Measurements from ENCODE around the gene C1QTNF9. TPM values are rescaled to one million over a fixed set of nuclear protein-coding genes. Genes with fewer than 3 reads are reported as not detected.

C1QTNF9 gene
- total RNA-seq, 3 donors from 2014 or later, result 0.38 to 0.54 TPM; not detected in 1

GRCh38 chr13:24272452-24273161, 36.8 kb upstream of the C1QTNF9 start:
- intact Hi-C loops (cut with DNase I, micrococcal nuclease), result no loop called here

GRCh38 chr13:24273926-24274325, 35.5 kb upstream of the C1QTNF9 start:
- Histone ChIP-seq H3K9me3 (no peaks in the 10 kb centered on the region), H3K36me3 (ENCODE audit: low read depth) (no peaks in the 10 kb centered on the region), H3K4me3 (no peak overlapping the region), H3K4me1 (ENCODE audit: low read depth) (peaks cover 32% of the 10 kb centered on the region)
- intact Hi-C loops (cut with DNase I, micrococcal nuclease), result no loop called here
- TF ChIP-seq, protein P1, sequence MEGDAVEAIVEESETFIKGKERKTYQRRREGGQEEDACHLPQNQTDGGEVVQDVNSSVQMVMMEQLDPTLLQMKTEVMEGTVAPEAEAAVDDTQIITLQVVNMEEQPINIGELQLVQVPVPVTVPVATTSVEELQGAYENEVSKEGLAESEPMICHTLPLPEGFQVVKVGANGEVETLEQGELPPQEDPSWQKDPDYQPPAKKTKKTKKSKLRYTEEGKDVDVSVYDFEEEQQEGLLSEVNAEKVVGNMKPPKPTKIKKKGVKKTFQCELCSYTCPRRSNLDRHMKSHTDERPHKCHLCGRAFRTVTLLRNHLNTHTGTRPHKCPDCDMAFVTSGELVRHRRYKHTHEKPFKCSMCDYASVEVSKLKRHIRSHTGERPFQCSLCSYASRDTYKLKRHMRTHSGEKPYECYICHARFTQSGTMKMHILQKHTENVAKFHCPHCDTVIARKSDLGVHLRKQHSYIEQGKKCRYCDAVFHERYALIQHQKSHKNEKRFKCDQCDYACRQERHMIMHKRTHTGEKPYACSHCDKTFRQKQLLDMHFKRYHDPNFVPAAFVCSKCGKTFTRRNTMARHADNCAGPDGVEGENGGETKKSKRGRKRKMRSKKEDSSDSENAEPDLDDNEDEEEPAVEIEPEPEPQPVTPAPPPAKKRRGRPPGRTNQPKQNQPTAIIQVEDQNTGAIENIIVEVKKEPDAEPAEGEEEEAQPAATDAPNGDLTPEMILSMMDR (IDR thresholded peaks at IDR 0.05), result no peak
- DNase-seq (no peak), ATAC-seq (no peak)

More at GRCh38 chr13:24272452-24273161, 36.8 kb upstream of the C1QTNF9 start:
- peak in 1 of 3 donors; percentile 54 for DNase-seq
- peaks cover 32% of the 10 kb centered on the region for H3K4me1 ChIP-seq (ENCODE audit: low read depth)
- no peak overlapping the region for H3K4me3 ChIP-seq
- no peaks in the 10 kb centered on the region for H3K36me3 ChIP-seq (ENCODE audit: low read depth)
- ATAC-seq, result peak; percentile 23
- H3K9me3 ChIP-seq, result no peaks in the 10 kb centered on the region
- TF ChIP-seq, protein P1 (IDR thresholded peaks at IDR 0.05), result no peak

DNA sequence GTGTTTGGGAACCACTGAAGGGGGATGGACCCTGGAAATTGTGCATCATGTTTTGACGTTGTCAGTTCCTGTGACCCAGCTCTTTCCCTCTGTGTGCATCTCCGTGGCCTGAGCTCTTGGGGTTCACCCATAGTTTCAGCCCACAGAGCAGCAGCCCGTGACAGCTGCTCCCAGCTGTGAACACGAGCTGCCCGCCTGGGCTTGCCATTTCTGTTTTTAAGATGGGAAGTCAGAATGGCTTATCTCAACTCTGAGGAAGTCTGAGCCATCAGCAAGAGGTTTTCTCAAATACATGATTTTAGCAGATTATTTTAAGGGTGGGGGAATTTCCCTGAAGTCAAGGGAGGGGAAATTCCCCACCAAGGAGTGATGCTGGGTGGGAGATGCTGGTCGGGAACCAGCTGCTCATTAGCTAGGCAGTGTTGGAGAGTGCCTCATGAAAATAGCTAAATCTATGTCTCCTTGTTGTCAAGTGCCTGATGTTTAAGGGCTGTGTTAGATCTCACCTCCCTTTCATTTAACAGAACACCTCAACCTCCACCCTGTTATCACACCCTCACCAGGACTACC, 34.8 kb upstream of the C1QTNF9 start:
- intact Hi-C loops (cut with DNase I, micrococcal nuclease), result no loop called here
- Histone ChIP-seq H3K9me3 (no peaks in the 10 kb centered on the region), H3K4me3 (no peak overlapping the region), H3K4me1 (ENCODE audit: low read depth) (peaks cover 32% of the 10 kb centered on the region), H3K36me3 (ENCODE audit: low read depth) (no peaks in the 10 kb centered on the region)
- DNase-seq (peak in 2 of 3 donors; percentile 40 to 59), ATAC-seq (peak; percentile 10)
- TF ChIP-seq, protein P1 (IDR thresholded peaks at IDR 0.05), result no peak

DNA sequence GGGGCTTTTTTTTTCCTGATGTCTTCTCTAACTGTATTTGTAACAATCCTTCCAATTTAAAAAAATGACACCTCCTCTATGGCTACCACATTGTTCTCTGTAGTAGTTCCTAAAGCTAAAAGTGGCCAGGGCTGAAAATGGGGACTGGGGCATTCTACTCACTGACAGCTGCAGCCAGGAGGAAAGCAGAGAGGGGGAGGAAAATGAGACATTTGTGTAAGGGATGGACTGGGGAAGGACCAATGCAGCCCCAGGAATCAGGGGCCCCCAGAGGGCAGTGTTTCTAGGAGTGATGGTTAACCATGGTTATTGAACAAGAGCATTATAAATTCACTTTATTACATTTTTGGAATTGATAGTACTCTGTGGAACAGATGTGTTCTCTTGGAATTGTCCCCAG, 34.3 kb upstream of the C1QTNF9 start:
- TF ChIP-seq, protein P1 (IDR thresholded peaks at IDR 0.05), result no peak
- DNase-seq, result no peak
- Histone ChIP-seq H3K4me1 (ENCODE audit: low read depth) (peaks cover 29% of the 10 kb centered on the region), H3K4me3 (no peak overlapping the region), H3K9me3 (no peaks in the 10 kb centered on the region), H3K36me3 (ENCODE audit: low read depth) (no peaks in the 10 kb centered on the region)
- no peak for ATAC-seq
- intact Hi-C loops (cut with DNase I, micrococcal nuclease), result no loop called here

DNA sequence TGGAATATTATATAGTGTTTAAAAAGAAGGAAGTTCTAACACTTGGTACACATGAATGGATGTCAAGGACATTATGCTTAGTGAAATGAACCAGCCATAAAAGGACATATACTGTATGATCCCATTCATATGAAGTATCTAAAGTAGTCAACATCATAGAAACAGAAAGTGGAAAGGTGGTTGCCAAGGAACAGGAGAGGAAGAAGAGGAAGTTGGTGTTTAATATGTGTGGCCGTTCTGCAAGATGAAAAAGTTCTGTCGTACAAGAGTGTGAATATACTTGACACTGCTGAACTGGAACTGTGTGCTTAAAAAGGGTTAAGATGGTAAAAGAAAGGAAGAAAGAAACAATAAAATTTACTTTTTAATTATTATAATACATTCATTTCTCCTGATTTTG, 33.1 kb upstream of the C1QTNF9 start:
- DNase-seq (no peak), ATAC-seq (no peak)
- H3K36me3 ChIP-seq (ENCODE audit: low read depth), result no peaks in the 10 kb centered on the region
- intact Hi-C loops (cut with DNase I, micrococcal nuclease), result no loop called here
- H3K4me1 ChIP-seq (ENCODE audit: low read depth), result peaks cover 20% of the 10 kb centered on the region
- TF ChIP-seq, protein P1 (IDR thresholded peaks at IDR 0.05), result no peak
- H3K4me3 ChIP-seq, result no peak overlapping the region
- no peaks in the 10 kb centered on the region for H3K9me3 ChIP-seq
